Dedifferentiated amniotic fluid mesenchymal stem cell (primary cell): Measurements from ENCODE around the gene EML1.
"Not testable (repeated sequence)": the region's sequence is repeated elsewhere in the genome, so short reads cannot be mapped to it uniquely, and the experiment has no call there.

Experiments
- DNase-seq: peaks from one replicate; pipeline ENCODE4 v3.0.0-alpha.2; 2016; ENCODE audit errors: extremely low spot score

EML1 gene

GRCh38 chr14:99755629-99756603 is 37.3 kb upstream of the EML1 start:
- DNase-seq, result peak; percentile 77

GRCh38 chr14:99756796-99757195 is 36.4 kb upstream of the EML1 start:
- no peak for DNase-seq

- peak; percentile 93 for DNase-seq
These were observed 35.7 kb upstream of the EML1 start for GRCh38 chr14:99757331-99758070.

- peak; percentile 90 for DNase-seq
These were observed 34.9 kb upstream of the EML1 start for GRCh38 chr14:99758121-99758821.

- no peak for DNase-seq
These were observed 34.2 kb upstream of the EML1 start for GRCh38 chr14:99758872-99759545.

GRCh38 chr14:99759546-99759925 is 33.7 kb upstream of the EML1 start:
- no peak for DNase-seq

- DNase-seq, result no peak
These were observed 32.4 kb upstream of the EML1 start for GRCh38 chr14:99760817-99761216.

GRCh38 chr14:99762911-99763310 is 30.3 kb upstream of the EML1 start:
- DNase-seq, result not testable (repeated sequence)

GRCh38 chr14:99763527-99764221 is 29.5 kb upstream of the EML1 start:
- DNase-seq, result no peak

GRCh38 chr14:99764222-99764706 is 28.9 kb upstream of the EML1 start:
- DNase-seq, result no peak

- no peak for DNase-seq
These were observed 24.8 kb upstream of the EML1 start for GRCh38 chr14:99768381-99768780.

GRCh38 chr14:99769123-99769522 is 24.1 kb upstream of the EML1 start:
- DNase-seq, result no peak

GRCh38 chr14:99769799-99770198 is 23.4 kb upstream of the EML1 start:
- DNase-seq, result no peak

- DNase-seq, result no peak
These were observed 20.6 kb upstream of the EML1 start for GRCh38 chr14:99772371-99773283.

GRCh38 chr14:99773521-99774497 is 19.4 kb upstream of the EML1 start:
- DNase-seq, result no peak

GRCh38 chr14:99774556-99775307 is 18.5 kb upstream of the EML1 start:
- no peak for DNase-seq

GRCh38 chr14:99775351-99775750 is 17.9 kb upstream of the EML1 start:
- no peak for DNase-seq

GRCh38 chr14:99777951-99778350 is 15.3 kb upstream of the EML1 start:
- DNase-seq, result no peak
